Islet precursor cell (in vitro differentiated cells): ENCODE results near the gene MICU2.
A peak's percentile ranks its signal among the peaks of the same experiment; 100 is the strongest.

ENCODE experiments used
- DNase-seq: peaks from one replicate; pipeline ENCODE4 v3.0.0-alpha.2; 2018

The MICU2 gene

DNA sequence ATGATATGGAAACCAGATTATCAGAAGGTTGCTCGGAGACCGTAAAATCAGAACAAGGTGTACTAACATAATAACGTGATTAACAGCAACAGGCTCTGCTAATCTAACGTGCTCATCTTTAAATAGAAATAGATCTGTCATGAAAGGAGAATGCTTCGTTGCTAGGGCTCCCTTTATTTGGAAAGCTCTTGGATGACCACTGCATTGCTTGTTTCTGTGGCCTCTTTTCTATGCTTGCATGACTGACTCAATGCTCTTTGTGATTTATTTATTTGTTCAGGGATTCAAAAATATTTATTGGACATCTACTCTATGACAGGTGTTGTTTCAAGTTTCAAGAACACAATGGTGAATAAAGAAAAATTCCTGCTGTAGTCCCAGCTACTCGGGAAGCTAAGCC lies 122.6 kb downstream of the MICU2 start:
- DNase-seq, result no peak

DNA sequence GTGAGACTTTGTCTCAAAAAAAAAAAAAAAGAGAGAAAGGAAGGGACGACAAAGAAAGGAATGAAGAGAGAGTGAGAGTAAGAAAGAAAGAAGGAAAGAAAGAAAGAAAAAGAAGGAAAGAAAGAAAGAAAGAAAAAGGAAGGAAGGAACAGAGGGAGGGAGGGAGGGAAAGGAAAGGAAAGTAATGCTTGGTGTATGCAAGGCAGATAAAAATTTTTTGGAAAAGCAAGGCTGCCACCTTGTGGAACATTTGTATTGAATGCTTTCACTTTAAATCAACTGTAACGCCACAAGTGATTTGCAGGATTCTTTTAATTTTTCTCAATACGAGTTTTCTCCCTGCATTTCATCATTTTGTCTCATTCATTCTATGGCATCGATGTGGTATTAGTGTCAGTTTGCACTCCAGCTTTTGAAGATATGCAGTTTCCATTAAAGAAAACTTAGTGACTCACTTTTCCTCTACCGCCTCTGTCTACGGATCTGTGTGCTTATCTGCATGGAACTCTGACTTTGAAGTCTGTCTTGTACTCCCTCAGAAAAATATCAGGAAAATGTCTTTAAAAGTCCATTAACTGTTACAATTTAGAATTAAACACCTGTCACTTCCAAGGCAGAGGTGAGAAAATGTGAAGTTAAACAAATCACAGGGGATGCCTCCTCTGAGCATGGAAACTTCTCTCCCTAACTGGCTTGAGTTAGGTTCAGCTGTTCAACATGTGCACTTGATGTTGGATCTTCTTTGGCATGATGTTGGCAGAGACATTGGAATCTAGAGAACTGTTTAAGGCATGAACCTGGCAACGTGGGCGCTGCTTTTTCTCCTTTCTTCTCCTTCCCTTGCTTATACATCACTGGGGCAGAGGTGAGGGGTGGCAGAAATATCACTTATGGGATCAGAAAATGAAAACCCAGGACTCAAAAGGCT lies 124.8 kb downstream of the MICU2 start:
- DNase-seq, result no peak

DNA sequence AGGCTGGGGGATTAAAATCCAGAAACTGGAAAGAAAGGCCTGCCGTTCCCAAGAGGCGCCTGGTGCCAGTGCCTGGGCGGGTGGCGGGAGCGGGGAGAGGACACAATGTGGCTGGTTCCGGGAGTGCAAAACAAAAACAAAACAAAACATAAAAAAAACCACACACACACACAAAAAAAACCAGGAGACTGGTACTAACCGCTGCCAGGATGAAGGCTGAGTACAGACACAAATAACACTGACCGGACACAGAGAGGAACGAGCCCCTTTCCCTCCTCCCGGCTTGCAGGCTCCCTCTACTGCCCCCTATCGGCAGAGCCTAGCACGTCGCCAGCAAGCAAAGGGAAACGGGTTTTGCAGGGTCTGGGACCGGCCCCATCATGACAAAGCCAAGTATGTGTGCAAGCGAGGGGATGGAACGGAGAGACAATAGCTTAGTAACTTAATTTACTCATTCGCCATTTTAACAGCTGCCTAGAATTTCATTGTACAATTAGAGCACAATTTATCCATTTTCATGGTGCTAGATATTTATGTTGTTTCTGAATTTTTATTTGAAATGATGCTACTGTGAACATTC lies 127.0 kb downstream of the MICU2 start:
- peak; percentile 97 for DNase-seq

DNA sequence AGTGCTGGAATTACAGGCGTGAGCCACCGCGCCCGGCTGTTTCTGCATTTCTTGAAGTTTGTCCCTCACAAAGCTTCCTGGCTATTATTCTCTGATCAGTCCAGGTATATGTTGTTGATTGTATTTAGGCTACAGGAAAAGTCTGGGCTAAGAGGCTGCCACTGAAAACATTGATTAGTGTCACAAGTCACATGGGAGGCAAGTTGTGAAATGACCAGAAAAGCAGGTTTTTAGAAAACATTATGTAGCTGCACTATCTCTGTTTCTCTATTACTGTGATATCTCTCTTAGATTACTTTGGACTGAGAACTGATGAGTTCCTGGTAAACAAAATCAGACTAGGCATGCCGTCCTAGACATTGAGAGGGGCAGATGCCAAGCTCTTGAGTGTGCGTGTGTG lies 128.9 kb downstream of the MICU2 start:
- DNase-seq, result no peak

DNA sequence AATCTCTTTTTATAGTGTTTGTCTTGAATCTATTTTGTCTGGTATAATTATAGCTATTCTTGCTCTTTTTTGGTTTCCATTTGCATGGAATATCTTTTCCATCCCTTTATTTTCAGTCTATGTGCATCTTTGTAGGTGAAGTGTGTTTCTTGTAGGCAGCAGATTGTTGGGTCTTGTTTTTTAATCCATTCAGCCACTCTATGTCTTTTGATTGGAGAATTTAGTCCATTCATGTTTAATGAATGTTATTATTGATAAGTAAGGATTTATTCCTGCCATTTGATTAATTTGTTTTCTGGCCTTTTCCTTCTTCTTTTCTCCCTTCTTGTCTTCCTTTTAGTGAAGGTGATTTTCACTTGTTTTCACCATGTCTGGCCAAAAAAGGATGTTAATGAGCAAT lies 133.2 kb downstream of the MICU2 start:
- no peak for DNase-seq

DNA sequence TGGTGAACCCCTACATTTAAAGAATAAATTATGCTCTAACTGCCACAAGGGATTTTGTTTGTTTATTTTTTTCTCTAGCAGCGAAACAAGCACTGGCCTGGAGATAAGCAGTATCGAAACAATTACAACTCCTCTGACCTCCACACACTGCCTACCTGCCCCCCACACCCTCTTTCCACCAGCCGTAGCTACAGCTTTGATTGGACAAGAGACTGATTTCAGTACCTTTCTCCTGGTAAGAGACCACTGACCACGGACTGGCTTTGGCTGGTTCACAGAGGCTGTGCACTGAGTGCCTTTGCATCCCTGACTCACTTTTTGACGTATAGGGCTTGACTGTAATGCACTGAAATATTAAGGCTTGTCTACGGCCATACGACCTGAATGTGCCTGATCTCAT lies 137.4 kb downstream of the MICU2 start:
- no peak for DNase-seq

DNA sequence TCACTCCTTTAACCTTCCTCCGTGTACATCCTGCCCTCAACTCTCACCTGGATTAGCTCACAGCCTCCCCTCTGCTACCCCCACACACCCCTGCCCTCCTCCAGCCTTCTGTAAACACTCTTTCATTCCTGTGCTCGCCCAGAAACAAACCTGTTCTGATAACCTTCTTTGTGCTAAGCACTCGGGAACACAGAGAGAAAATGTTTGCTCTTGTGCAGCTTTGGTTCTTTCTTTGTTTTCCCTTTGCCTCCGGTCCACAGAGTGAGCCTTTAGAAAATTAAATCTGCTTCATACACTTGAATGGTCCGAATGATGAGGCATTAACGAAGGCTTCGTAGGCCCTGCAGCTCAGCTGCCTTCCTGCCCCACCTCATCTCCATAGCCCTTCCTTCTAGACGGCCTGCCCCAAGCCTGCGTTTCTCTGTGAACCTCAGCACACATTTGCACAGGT lies 138.2 kb downstream of the MICU2 start:
- no peak for DNase-seq

DNA sequence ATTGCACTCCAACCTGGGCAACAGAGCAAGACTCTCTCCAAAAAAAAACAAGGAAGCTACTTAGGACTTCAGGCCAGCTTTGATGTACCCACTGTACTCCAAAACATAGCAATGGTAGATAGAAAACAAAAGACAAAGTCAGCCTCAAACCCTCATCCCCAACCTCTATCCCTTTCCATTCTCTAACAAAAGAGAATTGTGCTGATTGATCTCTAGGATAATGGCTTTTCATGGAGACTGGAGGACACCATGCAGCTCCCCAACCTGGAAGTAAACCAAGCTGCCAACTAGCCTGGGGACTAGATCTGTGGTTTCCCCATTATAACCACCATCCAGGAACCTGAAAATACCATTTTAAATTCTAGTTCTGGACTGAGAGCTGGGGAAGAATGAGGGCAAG lies 140.5 kb downstream of the MICU2 start:
- no peak for DNase-seq

DNA sequence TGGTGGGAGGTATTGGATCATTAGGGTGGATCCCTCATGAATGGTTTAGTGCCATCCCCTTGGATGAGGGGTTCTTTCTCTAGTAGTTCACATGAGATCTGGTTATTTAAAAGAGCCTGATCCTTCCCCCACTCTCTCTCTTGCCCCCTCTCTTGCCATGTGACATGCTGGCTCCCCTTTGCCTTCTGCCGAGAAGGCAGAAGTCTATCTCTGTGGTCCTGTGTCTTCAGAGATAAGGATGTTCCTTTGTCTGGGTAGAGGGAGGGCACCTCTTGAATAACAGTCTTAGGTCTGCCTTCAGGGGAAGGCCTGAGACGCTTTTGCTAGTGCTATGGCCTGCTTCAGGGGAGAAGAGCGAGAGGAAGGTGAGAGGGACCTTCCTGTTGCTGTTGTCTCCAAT lies 142.8 kb downstream of the MICU2 start:
- no peak for DNase-seq

DNA sequence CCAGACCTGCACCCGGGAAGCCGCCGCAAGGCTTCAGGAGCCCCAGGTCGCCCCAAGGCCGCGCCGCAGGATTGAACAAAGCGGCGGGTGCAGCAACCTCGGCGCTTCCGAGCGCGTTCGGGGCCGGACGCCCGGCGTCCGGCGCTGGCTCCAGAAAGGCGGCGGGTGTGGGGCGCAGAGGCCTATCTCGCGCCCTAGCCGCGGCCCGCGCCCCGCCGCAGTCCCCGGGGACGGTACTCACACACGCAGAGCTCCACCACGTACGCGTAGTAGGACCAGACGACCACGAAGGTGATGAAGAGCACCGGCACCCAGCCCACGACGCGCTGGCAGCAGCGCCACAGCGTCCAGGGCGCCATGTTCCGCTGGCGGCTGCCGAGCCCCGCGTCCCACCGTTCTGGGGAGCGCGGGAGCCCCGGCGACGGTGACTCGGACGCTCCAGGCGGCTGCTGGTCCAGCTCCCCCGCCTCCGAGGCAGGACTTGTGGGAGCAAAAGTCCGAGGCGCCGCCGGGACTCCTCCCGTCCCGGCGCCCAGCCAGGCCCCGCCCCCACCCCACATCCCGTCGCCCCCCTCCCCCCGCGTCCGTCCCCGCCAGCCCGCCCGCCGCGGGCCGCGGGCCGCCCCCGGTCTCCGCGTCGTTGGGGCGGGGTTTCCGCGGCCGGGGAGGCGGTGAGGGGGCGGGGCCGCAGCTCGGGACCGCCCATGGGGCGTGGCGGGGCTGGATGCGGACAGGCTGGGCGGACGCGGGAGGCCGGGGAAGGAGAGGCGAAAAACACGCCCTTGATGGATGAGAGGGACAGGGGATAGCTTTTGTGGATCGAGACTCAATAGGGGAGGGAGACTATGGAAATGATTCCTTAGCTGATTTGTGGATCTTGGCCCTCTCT lies 144.9 kb downstream of the MICU2 start, which contains the start of gene ZDHHC20:
ZDHHC20 (minus strand) TSS at position 491 of the 889 bp plus-strand sequence; CDS start at position 359, 132 bp downstream.
- peak; percentile 94 for DNase-seq

DNA sequence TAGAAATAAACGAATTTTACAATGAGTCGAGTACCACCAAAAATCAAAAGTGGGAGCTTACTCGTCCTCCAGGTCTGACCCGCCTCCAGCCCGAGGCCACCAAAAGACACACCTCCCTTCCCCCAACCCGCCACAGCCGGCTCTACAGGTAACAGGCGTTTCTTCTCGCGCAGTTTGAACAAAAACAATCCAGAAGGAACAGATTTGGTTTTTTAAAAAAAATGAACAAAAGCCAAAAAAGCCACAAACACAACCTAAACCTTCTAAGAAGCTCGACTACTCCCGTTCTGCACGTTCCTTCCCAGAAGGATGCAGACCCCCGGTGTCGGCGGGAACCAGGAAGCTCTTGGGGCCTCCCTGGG lies 145.5 kb downstream of the MICU2 start:
- DNase-seq, result peak; percentile 83

DNA sequence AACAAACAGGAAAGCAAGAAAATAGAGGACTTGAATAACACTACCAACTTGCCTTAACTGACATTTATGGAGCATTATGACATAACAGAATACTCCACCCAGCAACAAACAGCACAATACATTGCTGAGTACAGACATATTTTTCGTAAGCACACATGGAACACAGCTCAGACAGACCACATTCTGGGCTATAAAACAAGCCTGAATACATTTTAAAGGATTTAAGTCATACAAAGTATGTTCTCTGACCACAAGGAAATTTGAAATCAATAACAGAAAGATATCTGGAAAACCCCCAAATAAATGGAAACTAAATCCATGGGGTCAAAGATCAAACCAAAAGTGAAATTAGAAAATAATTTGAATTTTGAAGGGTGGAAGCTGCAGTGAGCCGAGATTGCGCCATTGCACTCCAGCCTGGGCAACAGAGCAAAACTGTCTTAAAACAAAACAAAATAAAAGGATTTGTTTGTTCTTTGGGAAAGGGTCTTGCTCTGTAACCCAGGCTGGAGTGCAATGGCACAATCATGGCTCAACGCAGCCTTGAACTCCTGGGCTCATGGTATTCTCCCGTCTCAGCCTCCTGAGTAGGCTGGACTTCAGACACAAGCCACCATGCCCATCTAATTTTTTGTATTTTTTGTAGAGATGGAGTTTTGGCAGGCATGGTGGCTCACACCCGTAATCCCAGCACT lies 150.4 kb downstream of the MICU2 start:
- DNase-seq, result no peak

DNA sequence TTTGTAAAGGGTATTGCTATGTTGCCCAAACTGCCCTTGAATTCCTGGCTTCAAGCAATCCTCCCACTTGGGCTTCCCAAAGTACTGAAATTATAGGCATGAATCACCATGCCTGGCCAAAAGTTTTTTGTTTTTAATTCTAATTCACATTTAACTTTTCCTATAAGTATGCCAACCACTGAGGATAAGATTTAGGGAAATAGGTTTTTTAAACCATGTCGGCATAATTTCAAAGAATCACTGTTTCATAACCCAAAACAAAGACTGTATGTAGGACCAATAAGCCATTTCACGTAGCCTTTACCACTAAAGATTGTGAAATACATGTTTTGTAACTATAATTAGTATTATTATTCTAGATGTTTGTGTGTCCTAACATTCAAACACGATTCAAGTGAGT lies 153.0 kb downstream of the MICU2 start:
- DNase-seq, result no peak

DNA sequence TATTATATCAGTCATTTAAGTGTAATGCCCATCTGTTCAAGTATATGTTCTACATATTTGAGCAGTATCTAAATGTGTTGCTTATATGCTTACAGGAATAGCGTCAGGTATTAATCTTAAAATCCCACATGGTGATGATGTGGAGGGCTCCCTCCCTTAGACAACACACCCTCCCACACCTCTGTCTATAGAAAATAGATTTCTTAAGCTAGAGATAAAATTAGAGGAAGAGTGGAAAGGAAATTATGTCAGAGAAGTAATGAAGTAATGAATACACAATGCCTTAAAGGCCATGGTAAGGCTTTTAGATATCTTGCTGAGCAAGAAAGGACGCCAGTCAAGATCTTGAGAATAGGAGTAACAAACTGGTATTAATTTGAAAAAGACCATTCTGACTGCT lies 157.3 kb downstream of the MICU2 start:
- DNase-seq, result no peak

DNA sequence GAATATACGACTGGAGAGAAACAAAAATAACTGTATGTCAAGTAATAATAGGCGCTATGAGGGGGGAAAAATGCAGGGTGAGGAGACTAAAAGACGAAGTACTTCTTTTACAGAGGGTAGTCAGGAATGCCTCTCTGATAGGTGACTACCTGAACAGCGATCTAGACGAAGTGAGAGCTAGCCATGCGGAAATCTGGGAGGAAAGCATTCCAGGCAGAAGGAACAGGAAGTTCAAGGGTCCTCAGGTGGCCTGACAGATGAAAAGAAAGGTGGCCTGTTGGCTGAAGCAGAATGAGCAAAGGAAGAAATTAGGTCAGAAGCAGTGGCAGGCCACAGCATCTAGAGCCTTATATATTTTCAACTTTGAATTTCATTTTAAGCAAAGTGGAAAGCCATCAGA lies 158.2 kb downstream of the MICU2 start:
- no peak for DNase-seq

DNA sequence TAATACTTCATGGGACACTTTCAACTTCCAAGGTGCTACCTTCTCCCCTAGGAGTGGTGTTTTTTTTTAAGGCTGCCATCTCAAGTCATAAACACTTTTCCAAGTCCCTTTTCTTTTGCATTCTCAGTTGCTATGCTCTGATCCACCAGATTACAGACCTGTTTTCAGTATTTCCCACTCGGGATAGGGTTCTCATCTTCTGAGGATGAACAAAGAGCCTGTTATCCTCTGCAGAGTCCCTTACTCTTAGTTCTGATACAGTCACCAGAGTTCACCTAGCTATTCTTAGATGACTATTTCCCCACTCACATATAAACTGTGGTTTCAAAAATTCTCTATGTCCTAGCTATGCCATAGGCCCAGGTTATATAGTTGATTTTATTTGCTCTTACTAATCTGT lies 160.8 kb downstream of the MICU2 start:
- DNase-seq, result no peak
